ENCODE measurements around the gene PGF. TPM values are rescaled to one million over a fixed set of nuclear protein-coding genes. Genes with fewer than 3 reads are reported as not detected.
A peak's percentile ranks its signal among the peaks of the same experiment; 100 is the strongest.

Gene PGF
- total RNA-seq, 1 donor = 16.3 TPM

- Histone ChIP-seq H4K20me1 (ENCODE audit: insufficient read depth, low read length) (no peaks in the 10 kb centered on the region), H3K4me3 (ENCODE audit: insufficient read depth, low read length) (no peak overlapping the region), H3K27me3 (ENCODE audit: insufficient read depth, low read length) (no peaks in the 10 kb centered on the region), H3K4me2 (ENCODE audit: insufficient read depth, low read length) (no peak overlapping the region), H3K9me3 (ENCODE audit: low read depth, low read length) (no peaks in the 10 kb centered on the region), H2AFZ (ENCODE audit: low read length) (no peak overlapping the region), H3K27ac (ENCODE audit: low read depth, low read length) (no peak overlapping the region), H3K36me3 (ENCODE audit: insufficient read depth, low read length) (no peaks in the 10 kb centered on the region), H3K4me1 (ENCODE audit: insufficient read depth, low read length) (peaks cover 11% of the 10 kb centered on the region), H3K79me2 (ENCODE audit: insufficient read depth, low read length) (no peaks in the 10 kb centered on the region)
- peak; percentile 48 for DNase-seq (ENCODE audit: insufficient read length, low spot score, missing footprints)
- TF ChIP-seq, protein P1, sequence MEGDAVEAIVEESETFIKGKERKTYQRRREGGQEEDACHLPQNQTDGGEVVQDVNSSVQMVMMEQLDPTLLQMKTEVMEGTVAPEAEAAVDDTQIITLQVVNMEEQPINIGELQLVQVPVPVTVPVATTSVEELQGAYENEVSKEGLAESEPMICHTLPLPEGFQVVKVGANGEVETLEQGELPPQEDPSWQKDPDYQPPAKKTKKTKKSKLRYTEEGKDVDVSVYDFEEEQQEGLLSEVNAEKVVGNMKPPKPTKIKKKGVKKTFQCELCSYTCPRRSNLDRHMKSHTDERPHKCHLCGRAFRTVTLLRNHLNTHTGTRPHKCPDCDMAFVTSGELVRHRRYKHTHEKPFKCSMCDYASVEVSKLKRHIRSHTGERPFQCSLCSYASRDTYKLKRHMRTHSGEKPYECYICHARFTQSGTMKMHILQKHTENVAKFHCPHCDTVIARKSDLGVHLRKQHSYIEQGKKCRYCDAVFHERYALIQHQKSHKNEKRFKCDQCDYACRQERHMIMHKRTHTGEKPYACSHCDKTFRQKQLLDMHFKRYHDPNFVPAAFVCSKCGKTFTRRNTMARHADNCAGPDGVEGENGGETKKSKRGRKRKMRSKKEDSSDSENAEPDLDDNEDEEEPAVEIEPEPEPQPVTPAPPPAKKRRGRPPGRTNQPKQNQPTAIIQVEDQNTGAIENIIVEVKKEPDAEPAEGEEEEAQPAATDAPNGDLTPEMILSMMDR (IDR thresholded peaks at IDR 0.05; ENCODE audit: extremely low read depth, low read depth, low read length) = no peak
Observed at GRCh38 chr14:74921053-74921620, 34.3 kb downstream of the PGF start.

DNA sequence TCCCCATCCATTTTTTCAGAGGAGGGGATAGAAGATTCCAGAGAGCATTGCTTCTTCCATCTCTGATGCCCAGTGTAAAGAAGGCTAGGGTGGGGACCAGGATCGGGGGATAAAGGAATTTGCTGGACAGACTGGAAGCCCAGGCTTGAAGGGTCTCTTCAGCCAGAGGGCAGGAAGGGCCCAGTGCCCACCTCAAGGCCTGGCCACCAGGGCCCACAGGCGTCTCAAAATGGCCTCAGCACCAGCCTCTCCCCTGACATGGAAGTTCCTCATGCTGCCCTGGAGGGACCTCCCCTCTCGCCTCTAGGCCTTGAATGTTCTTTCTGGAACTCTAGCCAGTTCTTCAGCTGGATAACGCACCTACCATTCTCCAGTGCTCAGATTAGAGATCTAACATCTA lies 35.1 kb downstream of the PGF start:
- H3K27me3 ChIP-seq (ENCODE audit: insufficient read depth, low read length) = no peaks in the 10 kb centered on the region
- no peaks in the 10 kb centered on the region for H3K79me2 ChIP-seq (ENCODE audit: insufficient read depth, low read length)
- H3K36me3 ChIP-seq (ENCODE audit: insufficient read depth, low read length) = no peaks in the 10 kb centered on the region
- H2AFZ ChIP-seq (ENCODE audit: low read length) = no peak overlapping the region
- TF ChIP-seq, protein P1 (IDR thresholded peaks at IDR 0.05; ENCODE audit: extremely low read depth, low read depth, low read length) = no peak
- peak; percentile 69 for DNase-seq (ENCODE audit: insufficient read length, low spot score, missing footprints)
- no peak overlapping the region for H3K4me2 ChIP-seq (ENCODE audit: insufficient read depth, low read length)
- no peaks in the 10 kb centered on the region for H3K9me3 ChIP-seq (ENCODE audit: low read depth, low read length)
- no peaks in the 10 kb centered on the region for H4K20me1 ChIP-seq (ENCODE audit: insufficient read depth, low read length)
- H3K4me1 ChIP-seq (ENCODE audit: insufficient read depth, low read length) = peaks cover 11% of the 10 kb centered on the region
- H3K27ac ChIP-seq (ENCODE audit: low read depth, low read length) = no peak overlapping the region
- no peak overlapping the region for H3K4me3 ChIP-seq (ENCODE audit: insufficient read depth, low read length)

DNA sequence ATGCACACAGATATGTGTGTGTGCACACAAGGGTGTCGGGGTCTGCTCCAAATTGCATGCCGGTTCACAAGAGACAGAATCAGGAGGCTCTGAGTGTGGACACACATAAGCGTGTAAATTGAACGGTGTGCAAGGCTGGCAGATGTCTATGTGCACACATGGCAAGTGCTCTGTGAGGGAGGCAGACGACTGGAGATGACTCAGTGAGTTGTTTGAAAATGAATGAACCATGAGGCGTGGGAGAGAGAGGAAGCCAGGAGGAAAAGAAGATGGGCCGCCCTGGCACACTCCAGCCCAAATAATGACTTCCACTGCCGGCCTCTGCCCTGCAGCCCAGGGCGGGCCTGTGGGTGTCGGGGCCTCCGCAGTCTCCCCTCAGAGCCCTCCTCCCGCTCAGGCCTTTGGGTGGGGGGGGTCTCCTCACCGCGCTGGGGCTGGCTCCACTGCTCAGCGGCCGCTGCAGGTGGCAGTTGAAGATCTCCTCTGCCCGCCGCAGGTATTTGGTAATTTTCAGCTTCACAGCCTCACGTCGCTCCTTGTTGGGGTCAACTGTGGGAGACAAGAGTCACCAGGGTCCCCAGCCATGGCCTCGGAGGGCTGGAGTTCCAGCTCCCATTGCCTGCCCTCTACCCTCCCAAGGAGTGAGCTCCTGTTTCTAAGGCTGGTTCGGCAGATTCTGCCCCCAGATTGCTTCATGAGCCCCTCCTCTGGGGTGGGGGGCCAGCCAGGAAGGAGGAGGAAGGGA lies 35.8 kb downstream of the PGF start:
- Histone ChIP-seq H3K27me3 (ENCODE audit: insufficient read depth, low read length) (no peaks in the 10 kb centered on the region), H3K4me2 (ENCODE audit: insufficient read depth, low read length) (no peak overlapping the region), H3K36me3 (ENCODE audit: insufficient read depth, low read length) (no peaks in the 10 kb centered on the region), H3K27ac (ENCODE audit: low read depth, low read length) (no peak overlapping the region), H3K9me3 (ENCODE audit: low read depth, low read length) (no peaks in the 10 kb centered on the region), H3K4me3 (ENCODE audit: insufficient read depth, low read length) (no peak overlapping the region), H3K4me1 (ENCODE audit: insufficient read depth, low read length) (peaks cover 11% of the 10 kb centered on the region), H2AFZ (ENCODE audit: low read length) (no peak overlapping the region), H4K20me1 (ENCODE audit: insufficient read depth, low read length) (no peaks in the 10 kb centered on the region), H3K79me2 (ENCODE audit: insufficient read depth, low read length) (no peaks in the 10 kb centered on the region)
- DNase-seq (ENCODE audit: insufficient read length, low spot score, missing footprints) = peak; percentile 95
- TF ChIP-seq, protein P1 (IDR thresholded peaks at IDR 0.05; ENCODE audit: extremely low read depth, low read depth, low read length) = no peak

- Histone ChIP-seq H3K4me2 (ENCODE audit: insufficient read depth, low read length) (no peak overlapping the region), H2AFZ (ENCODE audit: low read length) (no peak overlapping the region), H3K27me3 (ENCODE audit: insufficient read depth, low read length) (no peaks in the 10 kb centered on the region), H3K4me1 (ENCODE audit: insufficient read depth, low read length) (peaks cover 14% of the 10 kb centered on the region), H3K36me3 (ENCODE audit: insufficient read depth, low read length) (no peaks in the 10 kb centered on the region), H3K79me2 (ENCODE audit: insufficient read depth, low read length) (no peaks in the 10 kb centered on the region), H3K9me3 (ENCODE audit: low read depth, low read length) (no peaks in the 10 kb centered on the region), H3K4me3 (ENCODE audit: insufficient read depth, low read length) (no peak overlapping the region), H3K27ac (ENCODE audit: low read depth, low read length) (no peak overlapping the region), H4K20me1 (ENCODE audit: insufficient read depth, low read length) (no peaks in the 10 kb centered on the region)
- TF ChIP-seq, protein P1 (IDR thresholded peaks at IDR 0.05; ENCODE audit: extremely low read depth, low read depth, low read length) = no peak
- DNase-seq (ENCODE audit: insufficient read length, low spot score, missing footprints) = no peak
Observed at GRCh38 chr14:74918380-74918779, 37.0 kb downstream of the PGF start.
